Pancreas (tissue), 10 donors: ENCODE results near the gene MRTFB. TPM values are rescaled to one million over a fixed set of nuclear protein-coding genes. Genes with fewer than 3 reads are reported as not detected.
"Not testable (repeated sequence)": the region's sequence is repeated elsewhere in the genome, so short reads cannot be mapped to it uniquely, and the experiment has no call there.

Source experiments
- ATAC-seq, 4 donors: fragments of 200-7000 bp; cut with Tn5 transposase; one replicate each; pipeline versions ENCODE4 v1.8.0 to v1.9.1; 2020; ENCODE audit warnings: mild to moderate bottlenecking in 4 of 4, moderate library complexity in 4 of 4
- DNase-seq, 6 donors: peaks; one replicate each; pipeline ENCODE4 v3.0.0-alpha.2; 2020
- FAIRE-seq: peaks from 2 replicates; lab custom pipeline; 2012; peaks lifted over from hg19 to GRCh38; lab: Jason Lieb, UNC
- H3K27ac ChIP-seq, 4 donors: fragments of 200-600 bp; sonication (generic); 1 replicate in 3 of 4; 2 replicates in 1 of 4; pipeline versions ENCODE4 v1.5.0 to v1.8.0; 2020
- H3K27me3 ChIP-seq, 4 donors: fragments of 200-600 bp; one replicate each; pipeline ENCODE4 v1.8.0; 2021
- H3K36me3 ChIP-seq, 3 donors: fragments of 200-600 bp; sonication (generic) in 1 of 3; one replicate each; pipeline versions ENCODE4 v1.5.0 to v1.8.0; 2020 to 2021
- H3K4me1 ChIP-seq, 3 donors: fragments of 200-600 bp; one replicate each; pipeline ENCODE4 v1.8.0; 2021
- H3K4me3 ChIP-seq, 4 donors: fragments of 200-600 bp; sonication (generic) in 2 of 4; one replicate each; pipeline versions ENCODE4 v1.5.0 to v1.8.0; 2020 to 2021
- H3K9me3 ChIP-seq, 4 donors: fragments of 200-600 bp; one replicate each; pipeline ENCODE4 v1.8.0; 2021
- CTCF ChIP-seq, 4 donors: fragments of 200-600 bp; sonication (generic) in 3 of 4; IDR thresholded peaks; one replicate each; pipeline versions ENCODE4 v1.5.0 to v1.8.0; 2021; ENCODE audit warnings: antibody characterized with exemption in 4 of 4
- WGBS, 2 donors: extraction: QIAGEN DNeasy Blood & Tissue Kit; methylation state at CpG; one replicate each; pipeline ENCODE4 v1.1.7; 2013; 5-methylcytosine and 5-hydroxymethylcytosine counted together
- intact Hi-C, 3 donors: fragments of 100-400 bp; cut with DNase I; formaldehyde crosslinking; loops; one replicate each; pipeline versions ENCODE4 v1.11.1 to v1.14.2; 2022
- polyA plus RNA-seq, 2 donors: library from polyadenylated mRNA; stranded (reverse); fragments of 200-250 nt; gene quantifications; one replicate each; pipeline ENCODE4 v1.2.3, GENCODE V29; 2013
- total RNA-seq, 6 donors: library from RNA; stranded (reverse); fragmentation: NEBNext Ultra II Directional in 4 of 6; extraction: Animal tissue kit (Norgen Biotek cat#: 25700) in 4 of 6; gene quantifications; one replicate each; pipeline versions ENCODE4 v1.2.1 to v1.2.4, GENCODE V29; 2021 to 2023
- donor health status: healthy with polysubstance abuse.
- donor health status: DM: no; HTN: no; CAD: no; lungs with moderate emphysema.
- donor health status: DM: no; HTN: no; CAD: no.
- donor health status: control.
- donor health status: control.
- donor health status: Bipolar disorder and iron deficiency.
- donor health status: DM: yes; HTN: yes; CAD: no.
- donor health status: DM: no; HTN: no; CAD: no.
- donor health status: DM: no; HTN: no; CAD: no.
- donor health status: DM: yes; HTN: yes; CAD: no.

The MRTFB gene
- total and polyA plus RNA-seq, 8 donors, result 8.7 to 36.6 (median 24.4) TPM

- DNase-seq, result no peak
- no peak for FAIRE-seq
- no peaks in the 10 kb centered on the region for H3K9me3 ChIP-seq
- intact Hi-C loops, result no loop called here
- no peak for ATAC-seq
- no peak for TF ChIP-seq CTCF (IDR thresholded peaks at IDR 0.05)
- peaks cover 0 to 4% (median 0%) of the 10 kb centered on the region in 3 donors for H3K4me1 ChIP-seq
- H3K36me3 ChIP-seq, result no peaks in the 10 kb centered on the region
- H3K27ac ChIP-seq, result no peak overlapping the region
- H3K27me3 ChIP-seq, result no peaks in the 10 kb centered on the region
- no peak overlapping the region for H3K4me3 ChIP-seq
- WGBS, 2 donors, result 92 to 93% methylated on average over 4 of the region's 4 CpGs
Observed at GRCh38 chr16:14119799-14120198, 48.7 kb downstream of the MRTFB start.

- no peak for ATAC-seq
- no peak for DNase-seq
- WGBS, 2 donors, result 42 to 50% methylated on average over 4 of the region's 4 CpGs
Observed at GRCh38 chr16:14120335-14120734, 49.2 kb downstream of the MRTFB start.

GRCh38 chr16:14121142-14121541, 50.0 kb downstream of the MRTFB start:
- Histone ChIP-seq H3K27me3 (no peaks in the 10 kb centered on the region), H3K4me1 (peaks cover 3 to 10% (median 5%) of the 10 kb centered on the region in 3 donors), H3K9me3 (no peaks in the 10 kb centered on the region), H3K4me3 (no peak overlapping the region), H3K27ac (no peak overlapping the region), H3K36me3 (no peaks in the 10 kb centered on the region)
- WGBS, 2 donors, result 85 to 92% methylated on average over 2 of the region's 2 CpGs
- intact Hi-C loops, result no loop called here
- FAIRE-seq, result no peak
- no peak for ATAC-seq
- DNase-seq, result no peak
- TF ChIP-seq CTCF (IDR thresholded peaks at IDR 0.05), result no peak

More at GRCh38 chr16:14120335-14120734, 49.2 kb downstream of the MRTFB start:
- Histone ChIP-seq H3K27ac (no peak overlapping the region), H3K4me1 (peaks cover 0 to 9% (median 4%) of the 10 kb centered on the region in 3 donors), H3K4me3 (no peak overlapping the region), H3K27me3 (no peaks in the 10 kb centered on the region), H3K36me3 (no peaks in the 10 kb centered on the region), H3K9me3 (no peaks in the 10 kb centered on the region)
- TF ChIP-seq CTCF (IDR thresholded peaks at IDR 0.05), result no peak
- no peak for FAIRE-seq
- intact Hi-C loops, result no loop called here

GRCh38 chr16:14121872-14122271, 50.8 kb downstream of the MRTFB start:
- H3K27me3 ChIP-seq, result no peaks in the 10 kb centered on the region
- no peak for TF ChIP-seq CTCF (IDR thresholded peaks at IDR 0.05)
- FAIRE-seq, result no peak
- WGBS, 2 donors, result 80 to 85% methylated on average over 3 of the region's 3 CpGs
- no peak for ATAC-seq
- intact Hi-C loops, result no loop called here
- H3K4me1 ChIP-seq, result peaks cover 5 to 10% (median 8%) of the 10 kb centered on the region in 3 donors
- no peaks in the 10 kb centered on the region for H3K36me3 ChIP-seq
- H3K27ac ChIP-seq, result no peak overlapping the region
- H3K9me3 ChIP-seq, result no peaks in the 10 kb centered on the region
- no peak for DNase-seq
- no peak overlapping the region for H3K4me3 ChIP-seq

GRCh38 chr16:14122430-14122829, 51.3 kb downstream of the MRTFB start:
- H3K36me3 ChIP-seq, H3K9me3 ChIP-seq, H3K27ac ChIP-seq, FAIRE-seq, ATAC-seq, H3K27me3 ChIP-seq, H3K4me3 ChIP-seq, DNase-seq, intact Hi-C loops: not testable (repeated sequence)
- H3K4me1 ChIP-seq, result peaks cover 5 to 10% (median 8%) of the 10 kb centered on the region in 3 donors
- 95 to 97% methylated on average over 3 of the region's 3 CpGs for WGBS, 2 donors
